Measurements from ENCODE around the gene TOPAZ1.

Gene TOPAZ1

DNA sequence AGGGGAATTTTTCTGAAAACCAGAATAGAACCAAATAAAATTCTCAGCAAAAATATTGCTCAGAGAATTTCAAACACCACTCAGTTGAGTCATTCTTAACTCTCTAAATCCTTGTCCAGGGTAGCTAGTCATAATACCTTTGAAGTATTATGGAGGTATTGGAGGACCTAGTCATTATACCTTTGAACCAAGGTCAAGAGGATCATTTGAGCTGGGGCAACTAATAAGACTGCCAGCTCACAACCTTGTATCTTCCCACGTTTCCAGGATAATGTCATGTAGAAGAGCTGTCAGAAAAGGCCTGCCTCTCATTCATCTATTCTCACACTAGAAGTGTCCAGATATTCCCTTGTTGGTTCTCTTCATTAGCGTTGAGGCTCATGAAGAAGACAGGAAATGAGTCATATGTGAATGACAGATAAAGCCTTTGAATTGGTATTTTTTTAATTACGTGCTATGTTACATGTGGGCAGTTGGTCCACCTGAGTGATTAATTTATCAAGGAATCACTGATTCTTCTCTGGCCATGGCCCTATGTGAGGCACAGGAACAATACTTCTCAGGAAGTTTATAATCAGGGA is 48.3 kb downstream of the TOPAZ1 start:
- DNase-seq (ENCODE audit: low spot score): no peak
- CTCF ChIA-PET: no interaction called here
- TF ChIP-seq, protein P1, sequence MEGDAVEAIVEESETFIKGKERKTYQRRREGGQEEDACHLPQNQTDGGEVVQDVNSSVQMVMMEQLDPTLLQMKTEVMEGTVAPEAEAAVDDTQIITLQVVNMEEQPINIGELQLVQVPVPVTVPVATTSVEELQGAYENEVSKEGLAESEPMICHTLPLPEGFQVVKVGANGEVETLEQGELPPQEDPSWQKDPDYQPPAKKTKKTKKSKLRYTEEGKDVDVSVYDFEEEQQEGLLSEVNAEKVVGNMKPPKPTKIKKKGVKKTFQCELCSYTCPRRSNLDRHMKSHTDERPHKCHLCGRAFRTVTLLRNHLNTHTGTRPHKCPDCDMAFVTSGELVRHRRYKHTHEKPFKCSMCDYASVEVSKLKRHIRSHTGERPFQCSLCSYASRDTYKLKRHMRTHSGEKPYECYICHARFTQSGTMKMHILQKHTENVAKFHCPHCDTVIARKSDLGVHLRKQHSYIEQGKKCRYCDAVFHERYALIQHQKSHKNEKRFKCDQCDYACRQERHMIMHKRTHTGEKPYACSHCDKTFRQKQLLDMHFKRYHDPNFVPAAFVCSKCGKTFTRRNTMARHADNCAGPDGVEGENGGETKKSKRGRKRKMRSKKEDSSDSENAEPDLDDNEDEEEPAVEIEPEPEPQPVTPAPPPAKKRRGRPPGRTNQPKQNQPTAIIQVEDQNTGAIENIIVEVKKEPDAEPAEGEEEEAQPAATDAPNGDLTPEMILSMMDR (conservative IDR thresholded peaks at IDR 0.05; ENCODE audit: low read depth): no peak

DNA sequence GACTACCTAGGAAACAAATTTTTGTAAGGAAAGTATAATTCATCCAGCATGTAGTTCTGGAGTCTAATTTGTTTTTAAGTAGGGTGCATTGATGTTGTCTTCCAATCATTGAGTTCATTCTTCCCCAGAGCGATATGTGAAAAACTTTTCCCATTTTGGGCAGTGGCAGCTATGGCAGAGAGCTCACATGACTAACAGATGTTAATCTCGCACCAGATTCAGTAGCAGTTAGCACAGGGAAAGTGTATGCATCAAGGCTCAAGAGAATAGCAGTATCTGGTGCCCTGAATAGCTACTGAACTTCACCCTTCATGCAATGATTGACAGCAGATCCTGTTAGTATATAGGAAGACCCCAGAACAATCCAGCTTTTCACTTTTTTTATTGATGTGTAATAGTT is 50.6 kb downstream of the TOPAZ1 start:
- no peak for DNase-seq (ENCODE audit: low spot score)
- ChIA-PET CTCF (no interaction called here), POLR2A (ENCODE audit: low non-redundant PET) (no interaction called here)
- TF ChIP-seq, protein P1 (conservative IDR thresholded peaks at IDR 0.05; ENCODE audit: low read depth): no peak
- H3K27ac ChIP-seq: no peak overlapping the region

More for the DNA sequence above, 48.3 kb downstream of the TOPAZ1 start:
- H3K27ac ChIP-seq: no peak overlapping the region
- POLR2A ChIA-PET (ENCODE audit: low non-redundant PET): no interaction called here

DNA sequence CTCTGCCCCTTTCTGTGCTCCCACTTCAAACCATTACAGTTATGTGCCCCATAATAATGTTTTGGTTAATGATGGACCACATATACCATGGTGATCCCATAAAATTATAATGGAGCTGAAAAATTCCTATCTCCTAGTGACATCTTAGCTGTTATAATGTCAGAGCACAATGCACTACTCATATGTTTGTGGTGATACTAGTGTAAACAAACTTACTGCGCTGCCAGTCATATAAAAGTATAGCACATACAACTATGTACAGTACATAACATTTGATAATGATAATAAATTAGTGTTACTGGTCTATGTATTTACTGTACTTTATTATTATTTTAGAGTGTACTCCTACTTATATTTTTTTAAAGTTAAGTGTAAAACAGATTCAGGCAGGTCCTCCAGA is 51.3 kb downstream of the TOPAZ1 start:
- no peak for DNase-seq (ENCODE audit: low spot score)
- ChIA-PET POLR2A (ENCODE audit: low non-redundant PET) (no interaction called here), CTCF (interaction anchor here (0.7 kb wide), 1 partner anchor 54 kb away, joined by 6 read pairs; no protein-coding TSS in a partner anchor)
- no peak overlapping the region for H3K27ac ChIP-seq
- TF ChIP-seq, protein P1 (conservative IDR thresholded peaks at IDR 0.05; ENCODE audit: low read depth): no peak

DNA sequence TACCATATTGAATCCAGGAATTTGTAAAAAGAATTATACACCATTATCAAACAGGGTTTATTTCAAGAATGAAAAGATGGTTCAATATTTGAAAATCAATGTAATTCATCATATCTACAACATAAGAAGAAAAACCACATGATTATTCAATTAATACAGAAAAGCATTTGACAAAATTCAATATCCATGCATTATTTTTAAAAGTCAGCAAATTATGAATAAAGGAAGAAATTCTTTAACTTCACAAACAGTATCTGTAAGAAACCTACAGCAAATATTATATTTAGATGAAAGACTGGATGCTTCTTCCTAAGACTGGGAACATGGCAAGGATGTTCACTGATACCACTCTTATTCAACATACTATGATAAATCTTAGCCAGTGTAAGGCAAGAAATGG is 55.6 kb downstream of the TOPAZ1 start:
- TF ChIP-seq, protein P1 (conservative IDR thresholded peaks at IDR 0.05; ENCODE audit: low read depth): no peak
- ChIA-PET POLR2A (ENCODE audit: low non-redundant PET) (no interaction called here), CTCF (no interaction called here)
- DNase-seq (ENCODE audit: low spot score): no peak
- H3K27ac ChIP-seq: no peak overlapping the region

DNA sequence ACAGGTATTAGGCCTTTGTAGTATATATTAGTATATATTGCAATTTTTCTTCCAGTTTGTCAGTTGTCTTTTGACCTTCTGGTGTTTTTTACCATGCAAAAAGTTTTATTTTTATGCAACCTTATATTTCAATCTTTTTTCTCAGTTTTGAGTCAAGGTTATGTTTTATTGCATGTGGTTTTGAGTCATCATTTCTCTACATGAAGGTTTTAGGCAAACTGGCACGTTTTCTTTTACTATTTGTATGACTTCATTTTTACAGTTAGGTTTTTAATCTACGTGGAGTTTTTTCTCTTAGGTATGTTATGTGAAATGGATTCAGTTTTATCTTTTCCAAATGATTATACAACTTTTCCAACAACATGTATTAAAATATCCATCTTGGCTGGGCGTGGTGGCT is 60.1 kb downstream of the TOPAZ1 start:
- no peak overlapping the region for H3K27ac ChIP-seq
- DNase-seq (ENCODE audit: low spot score): no peak
- CTCF ChIA-PET: no interaction called here
- POLR2A ChIA-PET (ENCODE audit: low non-redundant PET): no interaction called here
- TF ChIP-seq, protein P1 (conservative IDR thresholded peaks at IDR 0.05; ENCODE audit: low read depth): no peak

DNA sequence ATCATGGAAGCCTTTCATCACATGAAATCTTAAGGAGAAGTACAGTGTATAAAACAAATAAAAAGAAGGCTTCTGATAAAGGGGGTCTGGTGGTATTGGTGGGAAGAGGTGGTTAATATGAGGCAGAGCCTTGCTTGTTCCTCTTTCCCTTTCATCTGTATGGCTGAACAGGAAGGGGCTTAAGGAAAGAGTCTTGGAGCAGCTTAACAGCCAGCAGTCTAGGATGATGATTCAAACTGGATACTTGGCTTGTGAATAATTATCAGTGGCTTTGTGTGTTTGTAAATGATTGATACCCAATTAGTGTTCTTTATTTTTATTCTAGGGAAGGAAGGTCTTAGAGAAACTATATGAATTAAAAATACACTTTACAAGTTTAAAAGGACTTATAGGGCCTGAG is 67.8 kb downstream of the TOPAZ1 start:
- ChIA-PET CTCF (no interaction called here), POLR2A (ENCODE audit: low non-redundant PET) (no interaction called here)
- H3K27ac ChIP-seq: no peak overlapping the region
- no peak for DNase-seq (ENCODE audit: low spot score)
- TF ChIP-seq, protein P1 (conservative IDR thresholded peaks at IDR 0.05; ENCODE audit: low read depth): no peak

Data from RWPE1 (cell line).